Measurements from ENCODE around the gene CCDC85C.

DNA sequence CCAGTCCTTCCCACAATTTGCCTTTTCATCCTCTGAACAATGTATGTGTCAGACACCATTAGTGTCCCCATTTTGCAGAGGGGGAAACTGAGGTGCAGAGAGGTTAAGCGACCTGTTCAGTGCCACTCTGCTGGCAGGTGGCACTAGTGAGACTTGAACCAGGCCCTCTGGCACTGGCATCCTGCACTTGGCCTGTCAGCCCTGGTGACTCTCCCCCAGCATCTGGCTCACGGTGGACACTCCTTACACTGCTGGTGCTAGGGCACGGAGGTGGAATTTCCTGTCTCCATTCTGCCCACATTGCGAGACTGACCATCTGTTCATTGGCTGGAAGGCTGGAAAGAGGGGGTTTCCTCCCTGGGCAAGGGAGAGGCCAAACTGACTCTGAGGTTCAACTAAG lies 74.1 kb downstream of the CCDC85C start:
- TF ChIP-seq POLR2A (IDR thresholded peaks at IDR 0.05; ENCODE audit: low read depth, low read length) (no peak), POLR2AphosphoS5 (IDR thresholded peaks at IDR 0.05; ENCODE audit: low read depth, low read length) (no peak), SPI1 (IDR thresholded peaks at IDR 0.05; ENCODE audit: low read depth, low read length) (no peak), TAF1 (IDR thresholded peaks at IDR 0.05; ENCODE audit: low read depth, low read length) (no peak)

All from GM12891 (cell line).